Spinal cord (tissue), 10 donors: Measurements from ENCODE around the gene MPHOSPH10. TPM values are rescaled to one million over a fixed set of nuclear protein-coding genes. Genes with fewer than 3 reads are reported as not detected.
"Not testable (repeated sequence)": the region's sequence is repeated elsewhere in the genome, so short reads cannot be mapped to it uniquely, and the experiment has no call there.

Experiments used
- DNase-seq, 6 donors: peaks; one replicate each; pipeline versions ENCODE4 v3.0.0 to v3.0.0-alpha.2; 2013 to 2015; ENCODE audit warnings: low spot score in 6 of 6, low read depth in 4 of 6
- H3K27ac ChIP-seq: one replicate; pipeline ENCODE4 v1.5.1; 2013; ENCODE audit warnings: low read depth, low read length, control low read depth
- H3K27me3 ChIP-seq: one replicate; pipeline ENCODE4 v1.6.1; 2013; ENCODE audit warnings: low read length; ENCODE audit not compliant: control insufficient read depth, insufficient read depth
- H3K36me3 ChIP-seq: one replicate; pipeline ENCODE4 v1.6.1; 2013; ENCODE audit warnings: low read length; ENCODE audit not compliant: control insufficient read depth, insufficient read depth
- H3K4me1 ChIP-seq: one replicate; pipeline ENCODE4 v1.6.1; 2013; ENCODE audit warnings: low read length; ENCODE audit not compliant: control insufficient read depth, insufficient read depth
- H3K4me3 ChIP-seq: one replicate; pipeline ENCODE4 v1.5.1; 2013; ENCODE audit warnings: low read depth, low read length, control low read depth
- H3K9me3 ChIP-seq: one replicate; pipeline ENCODE4 v1.6.1; 2013; ENCODE audit warnings: low read length; ENCODE audit not compliant: control insufficient read depth, insufficient read depth
- WGBS: methylation state at CpG from one replicate; pipeline ENCODE4 v1.1.5; 2013; ENCODE audit warnings: missing lambda C conversion rate; ENCODE audit not compliant: insufficient coverage; 5-methylcytosine and 5-hydroxymethylcytosine counted together
- polyA plus RNA-seq, 2 donors: library from polyadenylated mRNA; unstranded; fragments of 120-200 nt; gene quantifications; one replicate each; pipeline ENCODE4 v1.2.1, GENCODE V29; 2013; ENCODE audit not compliant: insufficient read length in 2 of 2
- total RNA-seq, 2 donors: library from RNA; depleted of rRNA in 1 of 2; stranded (reverse); fragments of 120-200 nt in 1 of 2; fragments of >200 nt in 1 of 2; gene quantifications; one replicate each; pipeline versions ENCODE4 v1.2.3 to v1.2.4, GENCODE V29; 2013 to 2014
- donor health status: healthy.

Gene MPHOSPH10
- total and polyA plus RNA-seq, 4 donors: 19.5 to 37.7 (median 28.2) TPM

DNA sequence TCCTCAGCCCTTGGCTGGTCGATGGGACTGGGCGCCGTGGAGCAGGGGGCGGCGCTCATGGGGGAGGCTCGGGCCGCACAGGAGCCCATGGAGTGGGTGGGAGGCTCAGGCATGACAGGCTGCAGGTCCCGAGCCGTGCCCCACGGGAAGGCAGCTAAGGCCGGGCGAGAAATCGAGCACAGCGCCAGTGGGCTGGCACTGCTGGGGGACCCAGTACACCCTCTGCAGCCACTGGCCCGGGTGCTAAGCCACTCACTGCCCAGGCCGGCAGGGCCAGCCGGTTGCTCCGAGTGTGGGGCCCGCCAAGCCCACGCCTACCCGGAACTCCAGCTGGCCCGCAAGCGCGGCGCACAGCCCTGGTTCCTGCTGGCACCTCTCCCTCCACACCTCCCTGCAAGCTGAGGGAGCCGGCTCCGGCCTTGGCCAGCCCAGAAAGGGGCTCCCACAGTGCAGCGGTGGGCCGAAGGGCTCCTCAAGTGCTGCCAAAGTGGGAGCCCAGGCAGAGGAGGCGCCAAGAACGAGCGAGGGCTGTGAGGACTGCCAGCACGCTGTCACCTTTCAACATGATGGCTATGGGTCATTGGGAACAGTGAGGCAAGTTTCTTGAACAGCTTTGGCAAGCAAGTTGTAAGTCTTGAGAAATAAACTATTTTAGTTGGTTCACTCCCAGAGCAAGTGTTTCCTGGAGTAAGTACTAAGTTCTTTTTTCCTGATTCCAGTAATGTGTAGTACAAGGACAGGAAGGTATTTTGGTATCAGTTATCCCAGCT, 37.8 kb upstream of the MPHOSPH10 start:
- 98% methylated on average over 22 of the region's 33 CpGs for WGBS
- H3K36me3 ChIP-seq, DNase-seq, H3K27me3 ChIP-seq, H3K4me1 ChIP-seq, H3K4me3 ChIP-seq, H3K9me3 ChIP-seq, H3K27ac ChIP-seq: not testable (repeated sequence)

DNA sequence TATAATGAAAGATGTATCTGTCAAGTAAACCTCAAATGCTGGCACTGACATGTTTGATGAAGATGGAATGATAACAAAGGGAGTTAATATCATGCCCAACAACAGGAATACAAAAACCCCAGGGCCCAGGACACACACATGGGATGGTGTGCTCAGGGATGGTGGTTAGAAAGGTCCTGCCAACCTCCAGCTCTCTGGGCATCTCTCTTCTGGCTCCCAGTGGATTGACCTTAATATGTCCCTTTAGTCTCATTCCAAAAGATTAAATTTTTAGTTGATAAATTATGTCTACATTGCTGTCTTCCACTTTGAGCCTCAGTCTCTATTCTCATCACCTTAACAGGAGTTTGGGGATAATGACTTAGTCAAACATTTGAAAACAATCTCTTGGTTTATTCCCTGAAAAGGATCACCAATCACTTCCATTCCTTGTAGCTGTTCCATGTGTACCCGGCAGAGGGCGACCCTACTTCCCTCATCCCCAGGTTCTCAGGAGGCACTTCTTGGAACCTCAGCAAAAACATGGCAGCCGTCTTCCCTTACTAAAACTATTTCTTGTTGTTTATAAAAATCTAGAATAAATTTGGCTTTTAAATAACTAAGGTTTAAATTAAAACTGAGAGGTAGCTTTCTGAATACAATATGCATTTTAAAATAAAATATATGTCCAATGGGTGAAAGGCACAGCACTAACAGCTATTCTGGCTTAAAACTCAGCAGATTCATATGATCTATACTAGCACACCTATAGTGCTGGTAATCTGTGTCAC, 30.1 kb upstream of the MPHOSPH10 start:
- WGBS: no CpG with 5 or more reads among the region's 3 CpGs
- Histone ChIP-seq H3K4me1 (no peaks in the 10 kb centered on the region), H3K4me3 (no peak overlapping the region), H3K27ac (no peak overlapping the region), H3K9me3 (peaks cover 2% of the 10 kb centered on the region), H3K36me3 (no peaks in the 10 kb centered on the region), H3K27me3 (no peaks in the 10 kb centered on the region)
- DNase-seq: peak in 2 of 6 donors; percentile 24 to 45

DNA sequence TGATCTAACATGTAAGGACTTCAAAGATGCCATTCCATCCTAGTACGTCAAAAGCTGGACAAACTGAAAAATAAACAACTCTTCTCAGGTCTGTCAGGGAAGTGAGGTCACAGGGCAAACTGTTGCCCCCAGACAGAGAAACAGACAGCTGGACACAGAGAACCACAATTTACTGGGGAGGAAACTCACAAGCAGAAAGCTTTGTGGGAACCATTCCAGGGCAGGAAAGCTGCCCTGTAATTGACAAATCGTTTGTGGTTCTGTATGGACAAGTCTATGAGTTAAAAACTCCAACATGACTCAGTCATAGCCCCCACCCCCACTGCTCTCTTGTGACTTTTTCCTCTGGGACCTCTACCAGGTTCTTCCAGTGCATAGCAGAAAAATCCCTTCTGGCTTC, 28.8 kb upstream of the MPHOSPH10 start:
- no peaks in the 10 kb centered on the region for H3K4me1 ChIP-seq
- no peak overlapping the region for H3K4me3 ChIP-seq
- no peaks in the 10 kb centered on the region for H3K36me3 ChIP-seq
- no peak overlapping the region for H3K27ac ChIP-seq
- H3K27me3 ChIP-seq: no peaks in the 10 kb centered on the region
- DNase-seq: no peak
- H3K9me3 ChIP-seq: peaks cover 2% of the 10 kb centered on the region
- WGBS: 80% methylated on average over 2 of the region's 2 CpGs

DNA sequence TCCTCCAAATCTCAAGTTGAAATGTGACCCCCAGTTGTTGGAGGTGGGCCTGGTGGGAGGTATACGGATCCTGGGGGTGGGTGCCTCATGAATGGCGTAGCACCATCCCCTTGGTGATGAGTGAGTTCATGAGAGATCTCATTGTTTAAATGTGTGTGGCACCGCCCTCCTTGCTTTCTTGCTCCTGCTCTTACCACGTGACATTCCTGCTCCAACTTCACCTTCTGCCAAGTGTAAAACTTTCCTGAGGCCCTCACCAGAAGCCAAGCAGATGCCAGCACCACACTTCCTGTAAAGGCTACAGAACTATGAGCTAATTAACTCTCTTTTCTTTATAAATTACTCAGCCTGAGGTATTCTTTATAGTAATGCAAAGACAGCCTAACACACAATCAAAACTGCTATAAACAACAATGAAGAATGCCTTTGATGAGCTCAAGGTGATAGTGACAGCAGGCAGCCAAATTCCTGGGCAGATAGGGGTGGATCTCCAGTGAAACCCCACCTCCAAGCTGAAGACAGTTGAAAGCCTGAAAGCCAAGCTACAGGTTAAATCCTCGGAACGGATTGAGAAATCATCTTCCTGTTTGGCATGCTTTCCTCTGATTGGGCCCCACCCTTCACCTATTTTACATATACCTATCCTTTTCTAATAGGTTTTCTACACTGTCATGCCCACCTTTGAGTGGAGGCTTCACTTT, 27.3 kb upstream of the MPHOSPH10 start:
- 100% methylated on average over 2 of the region's 6 CpGs for WGBS
- no peaks in the 10 kb centered on the region for H3K36me3 ChIP-seq
- H3K27me3 ChIP-seq: no peaks in the 10 kb centered on the region
- no peak overlapping the region for H3K27ac ChIP-seq
- peaks cover 2% of the 10 kb centered on the region for H3K9me3 ChIP-seq
- no peak overlapping the region for H3K4me3 ChIP-seq
- DNase-seq: no peak
- H3K4me1 ChIP-seq: no peaks in the 10 kb centered on the region

DNA sequence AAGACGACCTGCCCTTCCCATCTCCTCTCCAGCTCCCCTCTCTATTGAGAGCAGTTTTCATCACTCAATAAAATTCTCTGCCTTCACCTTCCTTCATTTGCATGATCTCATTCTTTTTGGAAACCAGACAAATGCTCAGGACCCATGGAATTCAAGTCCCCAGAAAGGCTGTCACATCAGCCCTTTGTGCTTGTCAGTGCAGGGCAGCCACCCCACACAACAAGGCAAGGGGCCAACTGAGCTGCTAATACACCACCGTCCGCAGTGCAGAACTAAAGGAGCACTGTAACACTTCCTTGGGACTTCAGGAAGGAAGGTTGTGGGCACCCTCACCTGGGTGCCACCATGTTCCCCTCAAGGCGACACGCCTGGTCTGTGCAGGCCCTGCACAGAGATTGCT, 26.6 kb upstream of the MPHOSPH10 start:
- peaks cover 2% of the 10 kb centered on the region for H3K9me3 ChIP-seq
- no peaks in the 10 kb centered on the region for H3K36me3 ChIP-seq
- H3K27me3 ChIP-seq: no peaks in the 10 kb centered on the region
- DNase-seq: no peak
- no peaks in the 10 kb centered on the region for H3K4me1 ChIP-seq
- no peak overlapping the region for H3K27ac ChIP-seq
- no peak overlapping the region for H3K4me3 ChIP-seq
- 85% methylated on average over 3 of the region's 5 CpGs for WGBS

DNA sequence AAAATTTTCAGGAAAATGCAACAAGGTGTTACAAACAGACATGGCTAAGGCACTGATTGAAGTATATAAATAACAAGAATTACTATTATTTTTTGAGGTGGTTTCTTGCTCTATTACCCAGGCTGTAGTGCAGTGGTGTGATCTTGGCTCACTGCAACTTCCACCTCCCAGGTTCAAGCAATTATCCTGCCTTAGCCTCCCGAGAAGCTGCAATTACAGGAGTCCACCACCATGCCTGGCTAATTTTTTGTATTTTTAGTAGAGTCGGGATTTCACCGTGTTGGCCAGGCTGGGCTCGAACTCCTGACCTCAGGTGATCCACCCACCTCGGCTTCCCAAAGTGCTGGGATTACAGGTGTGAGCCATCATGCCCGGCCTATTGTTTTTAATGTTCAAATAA, 24.0 kb upstream of the MPHOSPH10 start:
- H3K4me1 ChIP-seq, H3K27me3 ChIP-seq, H3K27ac ChIP-seq, H3K4me3 ChIP-seq, DNase-seq, H3K36me3 ChIP-seq, H3K9me3 ChIP-seq: not testable (repeated sequence)
- no CpG with 5 or more reads among the region's 6 CpGs for WGBS

DNA sequence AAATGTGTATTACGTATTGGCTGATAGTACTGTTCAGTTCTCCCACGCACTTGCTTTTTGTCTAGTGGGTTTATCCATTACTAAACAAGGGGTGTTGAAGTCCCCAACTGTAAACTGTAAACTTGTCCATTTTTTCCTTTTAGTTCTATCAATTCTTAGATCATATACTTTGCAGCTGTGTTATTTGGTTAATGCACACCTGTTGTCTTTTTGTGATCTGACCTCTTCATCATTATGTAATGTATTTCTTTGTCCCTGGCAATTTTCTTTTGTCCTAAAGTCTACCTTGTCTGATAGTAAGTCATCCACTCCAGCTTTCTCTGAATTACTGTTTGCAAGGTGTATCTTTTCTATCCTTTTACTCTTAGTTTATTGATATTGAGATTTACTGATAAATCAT, 22.3 kb upstream of the MPHOSPH10 start:
- WGBS: no CpG with 5 or more reads among the region's 2 CpGs
- H3K27ac ChIP-seq: no peak overlapping the region
- no peak for DNase-seq
- no peaks in the 10 kb centered on the region for H3K27me3 ChIP-seq
- H3K9me3 ChIP-seq: no peaks in the 10 kb centered on the region
- H3K4me3 ChIP-seq: no peak overlapping the region
- no peaks in the 10 kb centered on the region for H3K4me1 ChIP-seq
- H3K36me3 ChIP-seq: no peaks in the 10 kb centered on the region

DNA sequence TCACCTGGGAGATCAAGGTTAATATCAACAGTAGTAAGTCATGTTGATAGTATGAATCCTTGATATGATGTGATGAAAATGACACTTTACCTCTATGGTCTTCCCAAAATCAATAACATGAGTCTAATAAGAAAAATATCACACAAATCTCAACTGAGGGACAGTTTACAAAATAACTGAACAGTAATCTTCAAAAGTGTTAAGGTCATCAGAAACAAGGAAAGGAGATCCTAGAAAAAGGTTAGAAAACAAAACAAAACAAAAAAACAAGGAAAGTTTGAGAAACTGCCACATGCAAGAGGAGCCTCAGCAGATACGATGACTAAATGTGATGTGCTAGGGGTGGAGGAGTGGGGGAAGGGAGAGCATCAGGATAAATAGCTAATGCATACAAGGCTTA, 16.6 kb upstream of the MPHOSPH10 start:
- WGBS: no CpG with 5 or more reads among the region's 1 CpG
- Histone ChIP-seq H3K27me3 (no peaks in the 10 kb centered on the region), H3K9me3 (no peaks in the 10 kb centered on the region), H3K36me3 (peaks cover 13% of the 10 kb centered on the region), H3K4me3 (no peak overlapping the region), H3K4me1 (no peaks in the 10 kb centered on the region), H3K27ac (no peak overlapping the region)
- no peak for DNase-seq

DNA sequence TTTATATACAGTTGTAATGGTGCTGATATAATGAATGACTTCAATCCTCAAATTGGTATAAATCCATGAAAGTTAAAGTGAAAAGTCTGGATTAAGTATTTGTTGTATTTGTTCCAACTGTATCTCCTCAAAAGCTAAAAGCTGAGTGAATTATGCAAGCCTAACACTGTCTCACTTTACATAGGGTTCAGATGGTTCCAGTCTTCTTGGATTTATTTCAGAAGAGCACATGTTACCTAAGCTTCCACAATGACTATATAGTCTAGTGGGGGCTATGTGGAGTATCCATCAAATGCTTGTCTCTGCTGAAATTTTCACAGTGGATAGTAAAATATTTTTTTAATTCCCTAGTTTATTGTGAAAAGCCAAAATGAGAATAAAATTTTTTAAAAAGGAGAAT, 13.4 kb upstream of the MPHOSPH10 start:
- no peak overlapping the region for H3K4me3 ChIP-seq
- no peak for DNase-seq
- no peaks in the 10 kb centered on the region for H3K27me3 ChIP-seq
- no peaks in the 10 kb centered on the region for H3K9me3 ChIP-seq
- no peak overlapping the region for H3K27ac ChIP-seq
- H3K36me3 ChIP-seq: peaks cover 13% of the 10 kb centered on the region
- H3K4me1 ChIP-seq: no peaks in the 10 kb centered on the region
